Lower leg skin (tissue), 4 donors: ENCODE data around the gene SMC2. TPM values are rescaled to one million over a fixed set of nuclear protein-coding genes. Genes with fewer than 3 reads are reported as not detected.

Experiments
- DNase-seq, 2 donors: peaks; one replicate each; pipeline ENCODE4 v3.0.0-alpha.2; 2019; ENCODE audit warnings: low spot score in 2 of 2
- H3K4me3 ChIP-seq: fragments of 200-600 bp; sonication (generic); 2 replicates; pipeline ENCODE4 v1.5.1; 2017; ENCODE audit warnings: mild to moderate bottlenecking, low read depth; ENCODE audit not compliant: poor library complexity, severe bottlenecking
- CTCF ChIP-seq, 3 donors: fragments of 450-650 bp; IDR thresholded peaks; one replicate each; pipeline ENCODE4 v1.5.1; 2016; ENCODE audit warnings: antibody characterized with exemption in 3 of 3, mild to moderate bottlenecking in 3 of 3, moderate library complexity in 2 of 3
- POLR2A ChIP-seq, 2 donors: fragments of 450-650 bp; IDR thresholded peaks; one replicate each; pipeline ENCODE4 v1.6.1; 2016 to 2017; ENCODE audit warnings: antibody characterized with exemption in 2 of 2, mild to moderate bottlenecking in 1 of 2, moderate library complexity in 1 of 2
- WGBS, 2 donors: methylation state at CpG; one replicate each; pipeline ENCODE4 v1.1.5; 2018; 5-methylcytosine and 5-hydroxymethylcytosine counted together
- intact Hi-C: fragments of 100-400 bp; cut with DNase I; formaldehyde crosslinking; loops from one replicate; pipeline ENCODE4 v1.15.0; 2023; ENCODE audit warnings: low total_unique reads
- total RNA-seq, 4 donors: library from RNA; depleted of rRNA; stranded (reverse); fragments of >200 nt; gene quantifications; one replicate each; pipeline ENCODE4 v1.1.0, GENCODE V29; 2016

Gene SMC2
- total RNA-seq, 4 donors from 2014 or later: 5.0 to 8.4 (median 7.7) TPM

- 62 to 70% methylated on average over 1 of the region's 1 CpG for WGBS, 2 donors
- no peak overlapping the region for H3K4me3 ChIP-seq
- intact Hi-C loops: no loop called here
- DNase-seq: no peak
- TF ChIP-seq POLR2A (IDR thresholded peaks at IDR 0.05): no peak
- TF ChIP-seq CTCF (IDR thresholded peaks at IDR 0.05): no peak
Observed at GRCh38 chr9:104085525-104085924, 8.6 kb upstream of the SMC2 start.

- no peak for TF ChIP-seq POLR2A (IDR thresholded peaks at IDR 0.05)
- TF ChIP-seq CTCF (IDR thresholded peaks at IDR 0.05): no peak
- no peak for DNase-seq
- H3K4me3 ChIP-seq: no peak overlapping the region
- 84 to 86% methylated on average over 3 of the region's 3 CpGs for WGBS, 2 donors
- intact Hi-C loops: no loop called here
Observed at GRCh38 chr9:104087894-104088293, 6.2 kb upstream of the SMC2 start.

GRCh38 chr9:104088416-104088815, 5.7 kb upstream of the SMC2 start:
- H3K4me3 ChIP-seq: no peak overlapping the region
- TF ChIP-seq POLR2A (IDR thresholded peaks at IDR 0.05): no peak
- TF ChIP-seq CTCF (IDR thresholded peaks at IDR 0.05): no peak
- DNase-seq: no peak
- intact Hi-C loops: no loop called here
- WGBS, 2 donors: 75 to 81% methylated on average over 2 of the region's 2 CpGs

GRCh38 chr9:104090578-104090977, 3.5 kb upstream of the SMC2 start:
- no peak overlapping the region for H3K4me3 ChIP-seq
- intact Hi-C loops: no loop called here
- TF ChIP-seq CTCF (IDR thresholded peaks at IDR 0.05): no peak
- TF ChIP-seq POLR2A (IDR thresholded peaks at IDR 0.05): no peak
- DNase-seq: no peak
- 56 to 62% methylated on average over 2 of the region's 2 CpGs for WGBS, 2 donors

GRCh38 chr9:104091116-104091515, 3.0 kb upstream of the SMC2 start:
- no peak for TF ChIP-seq POLR2A (IDR thresholded peaks at IDR 0.05)
- TF ChIP-seq CTCF (IDR thresholded peaks at IDR 0.05): no peak
- no peak overlapping the region for H3K4me3 ChIP-seq
- no peak for DNase-seq
- intact Hi-C loops: no loop called here
- WGBS, 2 donors: 66 to 78% methylated on average over 8 of the region's 8 CpGs

GRCh38 chr9:104091708-104092107, 2.4 kb upstream of the SMC2 start:
- H3K4me3 ChIP-seq: no peak overlapping the region
- no peak for DNase-seq
- WGBS, 2 donors: 53 to 55% methylated on average over 4 of the region's 4 CpGs
- no peak for TF ChIP-seq CTCF (IDR thresholded peaks at IDR 0.05)
- TF ChIP-seq POLR2A (IDR thresholded peaks at IDR 0.05): no peak
- intact Hi-C loops: no loop called here
